Measurements from ENCODE around the gene HSP90AB1. TPM values are rescaled to one million over a fixed set of nuclear protein-coding genes. Genes with fewer than 3 reads are reported as not detected.

HSP90AB1 gene
- polyA plus RNA-seq, 3 donors from 2014 or later: 185 to 309 (median 280) TPM

DNA sequence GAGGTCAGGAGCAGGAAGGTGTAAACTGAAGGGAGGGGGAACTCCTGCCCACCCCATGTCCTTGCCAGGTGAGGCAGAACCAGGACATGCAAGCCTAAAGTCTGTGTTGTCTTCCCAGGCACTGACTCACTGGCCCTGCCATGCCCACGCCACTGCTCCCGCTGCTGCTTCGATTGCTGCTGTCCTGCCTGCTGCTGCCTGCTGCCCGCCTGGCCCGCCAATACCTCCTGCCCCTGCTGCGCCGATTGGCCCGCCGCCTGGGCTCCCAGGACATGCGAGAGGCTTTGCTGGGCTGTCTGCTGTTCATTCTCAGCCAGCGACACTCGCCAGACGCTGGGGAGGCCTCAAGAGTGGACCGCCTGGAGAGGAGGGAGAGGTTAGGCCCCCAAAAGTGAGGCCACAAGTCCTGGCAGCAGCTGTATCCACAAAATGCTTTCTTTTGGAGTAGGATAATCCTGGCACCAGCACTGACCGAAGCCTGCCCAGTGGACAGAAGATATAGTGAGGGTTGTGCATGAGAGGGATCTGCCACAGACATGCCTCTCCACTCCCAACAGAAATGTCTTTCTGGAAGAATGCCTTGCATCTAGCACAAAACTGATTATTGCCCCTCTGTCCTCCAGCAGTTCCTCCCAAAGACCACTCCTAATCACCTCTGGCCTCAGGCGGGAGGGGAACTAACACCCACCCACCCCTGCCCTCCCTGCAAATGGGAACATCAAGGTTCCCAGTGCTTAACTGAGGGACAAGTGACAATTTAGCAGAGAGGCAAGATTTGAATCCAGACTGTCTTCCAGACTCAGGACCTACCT, 29.4 kb upstream of the HSP90AB1 start:
- Mint-ChIP-seq H3K9me3 (no peaks in the 10 kb centered on the region), H3K36me3 (peaks cover 0 to 4% (median 0%) of the 10 kb centered on the region in 3 donors), H3K27me3 (ENCODE audit: low read depth in 3 of 3) (peaks cover 3 to 19% (median 11%) of the 10 kb centered on the region in 3 donors), H3K4me1 (peaks cover 1 to 17% of the 10 kb centered on the region in 2 donors), H3K27ac (no peak overlapping the region), H3K4me3 (no peak overlapping the region)
- no peak for DNase-seq

DNA sequence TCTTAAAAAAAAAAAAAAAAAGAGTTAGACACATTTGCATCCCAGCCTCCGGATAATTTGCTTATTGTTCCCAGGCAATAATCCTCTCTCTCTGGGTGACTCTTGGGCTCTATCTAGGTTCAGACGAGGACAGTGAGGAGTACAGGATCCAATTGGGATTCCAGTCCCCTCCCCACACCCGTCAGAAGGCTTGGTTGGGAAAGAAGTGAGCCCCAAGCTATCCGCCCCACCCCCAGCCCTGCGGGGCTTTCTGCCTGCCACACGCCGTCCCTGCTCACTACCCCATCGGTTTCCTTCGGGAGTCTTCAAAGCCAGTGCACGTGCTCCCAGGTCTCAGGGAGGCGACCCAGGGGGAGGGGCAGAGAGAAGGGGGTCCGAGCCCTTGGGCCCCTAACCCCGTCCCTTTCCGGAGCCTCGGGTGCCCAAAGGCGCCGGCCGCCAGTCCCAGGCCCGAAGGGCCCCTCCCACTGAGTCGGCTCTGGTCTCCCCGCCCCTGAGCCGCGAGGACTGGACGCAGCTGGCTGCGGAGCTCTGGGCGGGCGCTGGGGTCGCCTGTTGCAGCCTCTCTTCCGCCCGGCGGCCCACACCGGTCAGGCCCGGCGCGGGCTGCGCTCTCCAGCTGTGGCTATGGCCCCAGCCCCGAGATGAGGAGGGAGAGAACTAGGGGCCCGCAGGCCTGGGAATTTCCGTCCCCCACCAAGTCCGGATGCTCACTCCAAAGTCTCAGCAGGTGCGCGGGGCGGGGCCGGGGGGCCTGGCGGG, 27.7 kb upstream of the HSP90AB1 start:
- Mint-ChIP-seq H3K4me1 (peaks cover 12 to 28% of the 10 kb centered on the region in 2 donors), H3K27ac (no peak overlapping the region), H3K36me3 (peaks cover 0 to under 1% (median 0%) of the 10 kb centered on the region in 3 donors), H3K4me3 (peak overlapping the region in 4 of 5 donors; percentile 42 to 61 (median 54)), H3K9me3 (no peaks in the 10 kb centered on the region), H3K27me3 (ENCODE audit: low read depth in 3 of 3) (peaks cover 4 to 21% (median 11%) of the 10 kb centered on the region in 3 donors)
- peak; percentile 30 to 44 (median 43) for DNase-seq

DNA sequence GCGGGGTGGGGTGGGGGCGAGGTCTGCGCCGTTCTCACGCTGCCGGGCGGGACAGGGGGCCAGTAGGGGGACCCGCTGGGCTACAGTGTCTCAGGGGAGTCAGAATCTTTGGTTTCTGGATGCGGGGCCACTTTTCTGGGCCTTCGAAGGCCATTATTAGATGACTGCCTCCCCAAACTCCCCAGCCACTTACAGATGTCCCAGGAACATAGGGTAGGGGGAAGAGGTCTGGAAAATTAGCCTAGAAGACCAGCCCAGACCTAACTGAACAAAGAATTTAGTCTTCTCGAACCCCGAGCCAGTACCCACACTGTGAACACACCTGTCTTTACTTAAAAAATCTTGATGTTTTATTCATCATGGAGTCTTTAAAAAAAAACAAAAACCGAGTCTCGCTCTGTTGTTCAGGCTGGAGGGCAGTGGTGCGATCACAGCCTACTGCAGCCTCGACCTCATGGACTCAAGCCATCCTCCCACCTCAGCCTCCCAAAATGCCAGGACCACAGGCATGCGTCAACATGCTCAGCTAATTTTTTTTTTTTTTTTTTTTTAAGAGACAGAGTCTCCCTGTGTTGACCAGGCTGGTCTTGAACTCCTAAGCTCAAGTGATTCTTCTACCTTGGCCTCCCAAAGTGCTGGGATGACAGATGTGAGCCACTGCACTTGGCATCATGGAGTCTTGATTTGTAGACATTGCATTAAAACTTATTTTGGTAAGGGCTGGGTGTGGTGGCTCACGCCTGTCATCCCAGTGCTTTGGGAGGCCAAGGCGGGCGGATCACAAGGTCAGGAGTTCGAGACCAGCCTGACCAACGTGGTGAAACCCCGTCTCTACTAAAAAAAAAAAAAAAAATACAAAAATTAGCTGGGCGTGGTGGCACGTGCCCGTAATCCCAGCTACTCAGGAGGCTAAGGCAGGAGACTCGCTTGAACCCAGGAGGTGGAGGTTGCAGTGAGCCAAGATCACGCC, 26.8 kb upstream of the HSP90AB1 start:
- H3K36me3 Mint-ChIP-seq: no peaks in the 10 kb centered on the region
- no peaks in the 10 kb centered on the region for H3K9me3 Mint-ChIP-seq
- peaks cover 9 to 20% (median 11%) of the 10 kb centered on the region in 3 donors for H3K27me3 Mint-ChIP-seq (ENCODE audit: low read depth in 3 of 3)
- H3K4me3 Mint-ChIP-seq: peak overlapping the region in 3 of 5 donors; percentile 30 to 42 (median 40)
- DNase-seq: no peak
- peaks cover 17 to 32% of the 10 kb centered on the region in 2 donors for H3K4me1 Mint-ChIP-seq
- H3K27ac Mint-ChIP-seq: no peak overlapping the region

GRCh38 chr6:44220913-44221290, 26.0 kb upstream of the HSP90AB1 start:
- Mint-ChIP-seq H3K4me1 (peaks cover 17 to 32% of the 10 kb centered on the region in 2 donors), H3K27me3 (ENCODE audit: low read depth in 3 of 3) (peaks cover 9 to 19% (median 11%) of the 10 kb centered on the region in 3 donors), H3K9me3 (no peaks in the 10 kb centered on the region), H3K27ac (peak overlapping the region in 1 of 6 donors; percentile 59), H3K36me3 (no peaks in the 10 kb centered on the region), H3K4me3 (peak overlapping the region in 1 of 5 donors; percentile 10)
- DNase-seq: no peak

- Mint-ChIP-seq H3K4me3 (peak overlapping the region in 1 of 5 donors; percentile 10), H3K4me1 (peaks cover 17 to 32% of the 10 kb centered on the region in 2 donors), H3K9me3 (no peaks in the 10 kb centered on the region), H3K27me3 (ENCODE audit: low read depth in 3 of 3) (peaks cover 9 to 17% (median 11%) of the 10 kb centered on the region in 3 donors), H3K27ac (peak overlapping the region in 2 of 6 donors; percentile 35 to 59), H3K36me3 (no peaks in the 10 kb centered on the region)
- DNase-seq: peak; percentile 63 to 67 (median 64)
Measured at GRCh38 chr6:44221291-44221960, 25.5 kb upstream of the HSP90AB1 start.

- DNase-seq: no peak
- Mint-ChIP-seq H3K4me1 (peaks cover 17 to 32% of the 10 kb centered on the region in 2 donors), H3K9me3 (no peaks in the 10 kb centered on the region), H3K36me3 (no peaks in the 10 kb centered on the region), H3K4me3 (peak overlapping the region in 1 of 5 donors; percentile 75), H3K27ac (no peak overlapping the region), H3K27me3 (ENCODE audit: low read depth in 3 of 3) (peaks cover 9 to 14% (median 11%) of the 10 kb centered on the region in 3 donors)
Measured at GRCh38 chr6:44221961-44222335, 25.0 kb upstream of the HSP90AB1 start.

- no peaks in the 10 kb centered on the region for H3K9me3 Mint-ChIP-seq
- no peak for DNase-seq
- peaks cover 9 to 14% (median 11%) of the 10 kb centered on the region in 3 donors for H3K27me3 Mint-ChIP-seq (ENCODE audit: low read depth in 3 of 3)
- peak overlapping the region; percentile 72 to 84 (median 81) for H3K4me3 Mint-ChIP-seq
- peaks cover 17 to 32% of the 10 kb centered on the region in 2 donors for H3K4me1 Mint-ChIP-seq
- H3K27ac Mint-ChIP-seq: no peak overlapping the region
- no peaks in the 10 kb centered on the region for H3K36me3 Mint-ChIP-seq
Measured at GRCh38 chr6:44222486-44223318, 24.2 kb upstream of the HSP90AB1 start.

- peaks cover 17 to 29% of the 10 kb centered on the region in 2 donors for H3K4me1 Mint-ChIP-seq
- H3K36me3 Mint-ChIP-seq: no peaks in the 10 kb centered on the region
- no peaks in the 10 kb centered on the region for H3K9me3 Mint-ChIP-seq
Measured at GRCh38 chr6:44223319-44224028, 23.4 kb upstream of the HSP90AB1 start, which contains the start of gene SLC29A1. SLC29A1 (plus strand) TSS chr6:44223595; CDS start chr6:44227314, 3,719 bp downstream.

DNA sequence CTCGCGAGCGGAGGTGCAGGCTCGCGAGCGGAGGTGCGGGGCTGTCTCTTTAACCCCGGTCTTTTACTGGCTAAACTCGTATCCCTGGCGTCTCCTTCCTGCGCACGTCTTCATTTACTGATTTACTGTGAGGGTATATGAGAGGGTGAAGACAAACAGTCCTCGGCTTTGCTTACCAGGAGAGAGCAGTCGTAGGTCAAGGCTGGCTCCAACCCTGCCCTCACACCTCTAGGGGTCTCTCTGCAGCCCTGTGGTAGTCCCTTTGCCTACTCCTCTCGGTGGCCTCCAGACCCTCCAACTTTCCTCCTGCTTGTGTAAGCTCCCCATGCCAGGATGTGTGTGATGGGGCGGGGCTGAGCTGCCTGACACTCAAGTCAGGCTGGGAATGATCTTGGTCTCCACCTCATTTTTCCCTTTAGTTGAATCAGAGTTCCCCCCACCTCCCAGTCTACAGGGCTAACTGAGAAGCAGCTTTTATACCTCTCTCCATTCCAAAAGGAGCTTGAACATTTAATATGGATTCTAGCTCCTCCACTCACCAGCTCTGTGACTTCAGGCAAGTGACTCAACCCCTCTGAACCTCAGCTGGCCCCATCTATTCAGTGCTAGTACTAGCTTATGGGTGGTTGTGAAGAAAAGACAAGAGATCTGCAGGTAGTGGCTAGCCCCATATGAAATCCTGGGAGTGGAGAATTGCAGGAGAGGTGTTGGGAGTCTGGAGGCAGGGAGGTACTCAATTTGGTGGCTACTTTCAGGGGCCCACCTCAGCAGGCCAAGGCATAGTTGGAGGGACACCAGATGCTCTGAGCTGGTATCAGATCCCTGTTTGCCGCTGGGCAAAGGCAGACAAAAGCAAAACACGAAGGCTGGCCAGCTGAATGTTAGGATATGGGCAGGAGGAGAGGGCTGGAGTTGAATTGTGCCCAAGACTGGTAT, 22.6 kb upstream of the HSP90AB1 start:
- peak overlapping the region in 2 of 6 donors; percentile 28 to 60 for H3K27ac Mint-ChIP-seq
- peak overlapping the region; percentile 75 to 84 (median 81) for H3K4me3 Mint-ChIP-seq
- peaks cover 6 to 8% (median 7%) of the 10 kb centered on the region in 3 donors for H3K27me3 Mint-ChIP-seq (ENCODE audit: low read depth in 3 of 3)
- peaks cover 17 to 25% of the 10 kb centered on the region in 2 donors for H3K4me1 Mint-ChIP-seq
- H3K9me3 Mint-ChIP-seq: no peaks in the 10 kb centered on the region
- no peaks in the 10 kb centered on the region for H3K36me3 Mint-ChIP-seq
- no peak for DNase-seq

More at GRCh38 chr6:44223319-44224028, 23.4 kb upstream of the HSP90AB1 start, which contains the start of gene SLC29A1:
- peaks cover 9 to 11% (median 9%) of the 10 kb centered on the region in 3 donors for H3K27me3 Mint-ChIP-seq (ENCODE audit: low read depth in 3 of 3)
- peak; percentile 70 to 78 (median 77) for DNase-seq
- peak within 1 kb of the TSS in 2 of 6 donors; percentile 28 to 60 for H3K27ac Mint-ChIP-seq
- peak within 1 kb of the TSS; percentile 75 to 84 (median 82) for H3K4me3 Mint-ChIP-seq

DNA sequence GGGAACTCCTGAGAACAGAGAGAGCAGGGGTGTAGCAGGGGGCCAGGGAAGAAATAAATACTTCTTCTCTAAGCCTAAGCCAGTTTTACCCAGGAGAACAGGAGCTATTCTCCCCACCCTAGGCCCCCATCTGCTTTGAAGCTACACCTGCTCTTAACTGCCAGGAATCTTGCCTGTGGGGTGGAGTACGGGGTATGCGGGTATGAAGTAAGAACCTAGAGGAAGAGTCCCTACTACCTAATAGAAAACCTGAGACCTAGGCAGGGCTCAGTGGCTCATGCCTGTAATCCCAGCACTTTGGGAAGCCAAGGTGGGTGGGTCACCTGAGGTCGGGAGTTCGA, 22.0 kb upstream of the HSP90AB1 start:
- Mint-ChIP-seq H3K36me3 (no peaks in the 10 kb centered on the region), H3K27ac (no peak overlapping the region), H3K9me3 (no peaks in the 10 kb centered on the region), H3K27me3 (ENCODE audit: low read depth in 3 of 3) (peaks cover 6 to 9% (median 7%) of the 10 kb centered on the region in 3 donors), H3K4me3 (peak overlapping the region in 2 of 5 donors; percentile 75 to 81), H3K4me1 (peaks cover 17 to 21% of the 10 kb centered on the region in 2 donors)
- DNase-seq: no peak
